NCI-H146 (cell line): ENCODE measurements around the gene HBA2.
"Not testable (repeated sequence)": the region's sequence is repeated elsewhere in the genome, so short reads cannot be mapped to it uniquely, and the experiment has no call there.

Experiments
- DNase-seq: peaks from one replicate; lab custom pipeline; 2025; lab: John Stamatoyannopoulos, UW

Gene HBA2

DNA sequence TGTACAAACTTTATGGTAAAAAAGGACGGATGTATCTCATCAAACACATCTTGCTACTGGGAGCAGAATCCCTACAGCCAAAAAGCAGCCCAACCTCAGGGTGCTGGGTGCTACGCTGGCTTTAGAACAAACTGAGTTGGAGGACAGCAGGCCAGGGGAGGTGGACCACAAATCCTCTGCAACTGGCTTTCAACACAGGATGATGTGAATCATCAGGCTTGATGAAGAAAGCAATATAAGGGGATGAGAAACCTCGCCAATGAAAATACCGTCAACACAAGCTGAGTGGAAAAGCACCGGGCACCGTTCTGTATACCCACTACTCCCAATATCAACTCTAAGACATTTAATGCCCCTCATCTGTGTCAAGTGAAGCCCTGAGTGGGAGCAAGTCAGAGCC, 21.8 kb downstream of the HBA2 start:
- DNase-seq = no peak

- no peak for DNase-seq
Measured at GRCh38 chr16:200388-200787, 27.7 kb downstream of the HBA2 start.

DNA sequence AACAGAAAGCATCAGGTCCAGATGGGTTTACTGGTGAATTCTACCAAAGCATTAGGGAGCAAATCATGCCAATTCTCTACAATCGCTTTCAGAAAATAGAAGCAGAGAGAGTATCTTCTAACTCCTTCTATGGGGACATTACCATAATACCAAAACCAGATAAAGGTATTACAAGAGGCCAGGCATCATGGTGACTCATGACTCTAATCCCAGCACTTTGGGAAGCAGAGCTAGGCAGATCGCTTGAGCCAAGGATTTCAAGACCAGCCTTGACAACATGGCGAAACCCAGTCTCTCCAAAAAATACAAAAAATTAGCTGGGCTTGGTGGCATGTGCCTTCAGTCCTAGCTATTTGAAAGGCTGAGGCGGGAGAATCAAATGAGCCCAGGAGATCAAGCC, 30.6 kb downstream of the HBA2 start:
- DNase-seq = no peak

- DNase-seq = not testable (repeated sequence)
Measured at GRCh38 chr16:204046-204445, 31.4 kb downstream of the HBA2 start.

DNA sequence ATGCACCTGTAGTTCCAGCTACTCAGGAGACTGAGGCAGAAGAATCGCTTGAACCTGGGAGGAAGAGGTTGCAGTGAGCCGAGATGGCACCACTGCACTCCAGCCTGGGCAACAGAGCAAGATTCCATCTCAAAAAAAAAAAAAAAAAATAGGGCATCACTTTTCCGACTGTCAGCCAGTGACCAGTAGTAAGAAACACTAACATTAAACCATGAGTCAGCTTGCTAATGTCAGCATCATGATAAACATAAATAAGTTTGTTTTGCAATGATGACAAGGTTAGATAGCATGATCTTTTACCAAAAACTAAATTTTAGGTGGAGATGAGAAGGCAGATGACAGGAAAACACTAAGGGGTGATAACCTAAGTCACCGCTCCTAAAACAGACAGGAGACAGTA, 36.7 kb downstream of the HBA2 start:
- DNase-seq = not testable (repeated sequence)

DNA sequence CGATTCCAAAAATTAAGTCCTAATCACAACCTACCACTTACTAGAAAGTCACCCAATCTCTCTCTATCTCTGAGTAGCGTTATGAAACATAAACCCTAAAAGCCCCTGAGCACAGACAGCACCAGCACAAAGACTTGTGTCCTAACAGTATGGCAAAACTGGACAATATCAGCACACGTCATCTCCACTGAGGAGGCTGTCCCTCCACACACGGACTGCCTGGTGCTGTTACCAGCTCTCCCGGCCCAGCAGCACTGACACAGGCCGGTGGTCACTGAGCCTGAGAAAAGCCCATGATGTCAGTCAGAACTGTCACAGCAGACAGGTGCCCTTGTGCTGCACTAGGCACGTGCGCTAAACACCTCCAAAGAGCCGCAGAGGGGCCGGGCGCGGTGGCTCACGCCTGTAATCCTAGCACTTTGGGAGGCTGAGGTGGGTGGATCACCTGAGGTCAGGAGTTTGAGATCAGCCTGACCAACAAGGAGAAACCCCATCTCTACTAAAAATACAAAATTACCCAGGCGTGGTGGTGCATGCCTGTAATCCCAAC, 39.0 kb downstream of the HBA2 start:
- DNase-seq = not testable (repeated sequence)

- DNase-seq = no peak
Measured at GRCh38 chr16:212999-213398, 40.3 kb downstream of the HBA2 start.

- DNase-seq = no peak
Measured at GRCh38 chr16:220021-220420, 47.3 kb downstream of the HBA2 start.
